Activated CD4-positive, alpha-beta memory T cell treated with anti-CD3 and anti-CD28 coated beads for 36 hours (primary cell): Measurements from ENCODE around the gene CIC. TPM values are rescaled to one million over a fixed set of nuclear protein-coding genes. Genes with fewer than 3 reads are reported as not detected.

Experiments used
- total RNA-seq, 2 experiments: library from RNA; stranded (reverse); gene quantifications; one replicate each; pipeline ENCODE4 v1.2.3, GENCODE V29; 2021

CIC gene
- total RNA-seq, 2 experiments from 2014 or later: 56.9 to 64.2 TPM

Other genes starting within 250 kb of the CIC start
- under 1 TPM; 0.73 to 0.90 TPM for gene GRIK5, start 199.0 kb upstream of the CIC start, total RNA-seq
- gene ZNF574, start 193.1 kb upstream of the CIC start, total RNA-seq: 10 to 100 TPM; 12.2 to 13.2 TPM
- gene POU2F2, start 136.8 kb upstream of the CIC start, total RNA-seq: 10 to 100 TPM; 55.6 to 57.3 TPM
- 10 to 100 TPM; 31.3 to 33.4 TPM for gene DEDD2, start 51.6 kb upstream of the CIC start, total RNA-seq
- 10 to 100 TPM; 12.3 to 14.9 TPM for gene ZNF526, start 48.9 kb upstream of the CIC start, total RNA-seq
- gene GSK3A, start 26.6 kb upstream of the CIC start, total RNA-seq: 10 to 100 TPM; 36.4 to 37.3 TPM
- gene ERF, start 14.1 kb upstream of the CIC start, total RNA-seq: 10 to 100 TPM; 43.1 to 56.5 TPM
- under 1 TPM; 0.61 to 0.81 TPM for gene PRR19, start 32.9 kb downstream of the CIC start, total RNA-seq
- 10 to 100 TPM; 46.6 to 54.7 TPM for gene PAFAH1B3, start 33.4 kb downstream of the CIC start, total RNA-seq
- gene TMEM145, start 44.1 kb downstream of the CIC start, total RNA-seq: under 1 TPM in 1 of 2 experiments, not detected in 1; 0.29 TPM
- gene MEGF8, start 56.4 kb downstream of the CIC start, total RNA-seq: 1 to 10 TPM; 6.0 to 7.2 TPM
- not detected for gene CNFN, start 121.0 kb downstream of the CIC start, total RNA-seq
- 10 to 100 TPM; 31.6 to 31.8 TPM for gene LIPE, start 158.1 kb downstream of the CIC start, total RNA-seq
- gene CXCL17, start 173.7 kb downstream of the CIC start, total RNA-seq: not detected